Endometrium (tissue), 2 donors: ENCODE data around the gene FERMT2.

Source experiments
- FAIRE-seq: peaks from 2 replicates; lab custom pipeline; 2012; peaks lifted over from hg19 to GRCh38; lab: Jason Lieb, UNC
- donor health status: control.
- donor health status: control.

Gene FERMT2

GRCh38 chr14:52863334-52863700 lies 87.5 kb downstream of the FERMT2 start:
- FAIRE-seq: no peak

DNA sequence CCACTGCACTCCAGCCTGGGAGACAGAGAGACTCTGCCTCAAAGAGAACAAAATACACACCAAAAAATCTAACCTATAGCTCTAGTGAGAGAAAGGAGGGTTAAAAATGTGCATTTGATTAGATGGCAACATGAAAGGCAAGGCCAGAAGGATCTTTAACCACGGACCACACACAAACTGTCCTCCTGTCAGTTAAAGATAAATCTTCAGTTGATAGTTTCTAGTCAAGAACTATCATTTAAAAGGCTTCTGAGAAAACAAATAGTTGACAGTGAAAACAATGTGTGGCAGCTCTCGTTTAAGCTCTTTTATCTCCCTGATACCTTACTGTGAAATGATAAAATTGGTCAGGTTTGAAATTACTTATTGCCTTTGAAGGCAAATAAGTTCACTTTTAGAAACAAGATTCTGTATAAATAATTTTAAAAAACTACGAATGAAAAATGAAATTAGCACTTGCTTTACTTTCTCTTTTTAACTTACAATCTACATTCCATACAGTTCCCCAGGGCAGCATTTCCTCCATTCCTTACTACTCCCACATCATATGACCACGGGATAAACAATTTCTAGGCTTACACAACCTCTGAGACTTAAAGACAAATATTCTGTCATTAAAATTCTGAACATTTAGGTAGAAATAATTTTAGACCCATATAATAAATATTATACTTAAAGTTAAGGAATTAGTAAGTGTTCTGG lies 88.1 kb downstream of the FERMT2 start:
- peak; percentile 54 for FAIRE-seq

DNA sequence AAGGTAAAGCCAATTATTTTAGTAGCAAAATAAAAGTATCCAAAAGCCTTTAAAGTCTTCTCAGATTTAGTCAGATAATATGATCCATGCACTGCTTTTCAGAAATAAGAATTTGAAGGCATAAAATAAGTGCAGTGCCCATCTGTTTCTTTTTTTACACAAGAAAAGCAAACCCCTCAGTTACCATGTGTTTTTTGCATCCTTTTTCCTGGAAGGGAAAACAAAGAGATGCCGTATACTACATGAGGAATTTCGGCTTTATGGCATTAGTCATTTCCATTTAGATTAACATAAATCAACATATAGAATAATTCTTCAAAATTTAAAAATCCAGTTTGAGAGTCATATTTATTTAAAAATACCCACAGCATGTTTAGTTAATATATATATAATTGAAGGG lies 89.4 kb downstream of the FERMT2 start:
- no peak for FAIRE-seq

- FAIRE-seq: no peak
Measured at GRCh38 chr14:52860910-52861309, 89.9 kb downstream of the FERMT2 start.

GRCh38 chr14:52860209-52860608 lies 90.6 kb downstream of the FERMT2 start:
- FAIRE-seq: no peak

DNA sequence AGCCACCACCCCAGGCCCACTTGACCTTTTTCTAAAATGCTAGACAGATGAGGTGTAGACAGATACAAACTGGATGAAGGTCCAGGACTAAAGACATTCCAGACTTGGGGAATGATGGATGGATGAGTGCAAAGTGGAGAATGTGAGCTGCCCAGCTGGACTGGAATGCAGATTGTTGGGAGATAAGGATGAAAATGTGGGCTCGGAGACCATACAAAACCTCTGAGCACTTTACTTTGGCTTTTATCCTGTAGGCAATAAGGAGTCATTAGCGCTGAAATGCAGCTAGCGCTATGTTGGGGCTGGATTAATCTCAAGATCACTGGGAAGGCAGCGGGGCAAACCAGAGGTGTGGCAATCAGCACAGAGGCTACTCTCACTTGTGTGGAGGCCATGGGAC lies 94.7 kb downstream of the FERMT2 start:
- FAIRE-seq: no peak

DNA sequence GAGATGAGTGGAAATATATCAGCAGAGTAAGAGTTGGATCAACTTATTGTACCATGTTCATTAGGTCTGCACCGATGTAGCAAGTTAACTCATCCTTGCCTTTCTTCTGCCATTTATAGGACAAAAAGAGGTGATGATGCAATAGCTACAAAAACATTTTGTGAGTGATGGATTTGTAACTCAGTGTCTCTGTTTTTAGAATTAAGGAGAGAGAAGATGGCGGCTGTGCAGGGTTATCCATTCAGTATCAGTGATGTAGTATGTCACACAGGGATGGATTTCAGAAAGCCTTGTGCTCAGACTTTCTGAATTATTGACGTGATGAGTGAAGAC lies 97.4 kb downstream of the FERMT2 start:
- no peak for FAIRE-seq

- peak; percentile 87 for FAIRE-seq
Measured at GRCh38 chr14:52852810-52853521, 97.9 kb downstream of the FERMT2 start.

- no peak for FAIRE-seq
Measured at GRCh38 chr14:52850451-52850909, 100.4 kb downstream of the FERMT2 start.

DNA sequence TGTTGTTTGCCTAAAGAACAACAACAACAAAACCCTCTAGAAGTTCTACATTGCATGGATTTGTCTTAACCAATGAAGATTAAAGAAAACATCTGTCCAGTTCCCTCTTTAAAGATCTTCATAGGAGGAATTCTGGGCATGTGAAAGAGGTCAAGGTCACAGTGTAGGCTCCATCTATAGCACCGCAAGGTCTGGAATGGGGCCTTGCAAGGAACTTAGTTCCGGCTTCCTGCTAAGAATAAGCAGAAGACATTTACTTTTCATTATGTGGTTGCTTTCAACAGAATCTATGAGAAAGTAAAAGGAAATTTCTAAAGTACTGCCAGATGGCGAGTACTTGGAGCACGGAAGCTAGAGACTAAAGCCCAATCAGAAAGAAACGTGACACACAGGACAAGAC lies 102.2 kb downstream of the FERMT2 start:
- FAIRE-seq: no peak

- FAIRE-seq: no peak
Measured at GRCh38 chr14:52846591-52846990, 104.3 kb downstream of the FERMT2 start.

GRCh38 chr14:52845081-52845480 lies 105.8 kb downstream of the FERMT2 start:
- peak; percentile 81 for FAIRE-seq

GRCh38 chr14:52844262-52845060 lies 106.4 kb downstream of the FERMT2 start:
- no peak for FAIRE-seq

DNA sequence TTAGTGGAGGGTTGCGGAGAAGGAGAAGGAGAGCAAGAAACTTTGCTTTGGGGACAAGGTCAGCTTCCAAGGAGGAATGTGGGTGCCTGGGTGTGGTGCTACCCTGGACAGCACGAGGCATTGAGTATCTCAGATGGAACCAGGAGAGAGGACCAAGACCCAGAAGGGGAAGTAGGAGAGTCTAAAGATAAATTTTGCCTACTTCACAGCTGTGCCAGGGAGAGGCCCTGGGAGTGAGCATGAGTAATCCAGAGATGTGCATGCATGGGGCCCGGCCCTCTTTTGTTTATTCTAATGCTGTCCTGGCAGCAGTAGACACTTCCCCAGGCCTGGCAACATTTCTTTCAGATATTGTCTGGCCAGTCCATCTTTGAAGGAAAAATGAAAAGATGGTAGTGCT lies 110.0 kb downstream of the FERMT2 start:
- no peak for FAIRE-seq

- FAIRE-seq: no peak
Measured at GRCh38 chr14:52837451-52837850, 113.4 kb downstream of the FERMT2 start.

GRCh38 chr14:52836063-52836462 lies 114.8 kb downstream of the FERMT2 start:
- FAIRE-seq: no peak

GRCh38 chr14:52835122-52835903 lies 115.5 kb downstream of the FERMT2 start:
- FAIRE-seq: no peak

GRCh38 chr14:52834440-52834842 lies 116.4 kb downstream of the FERMT2 start:
- FAIRE-seq: peak; percentile 33

- no peak for FAIRE-seq
Measured at GRCh38 chr14:52833891-52834290, 117.0 kb downstream of the FERMT2 start.

GRCh38 chr14:52829527-52830185 lies 121.2 kb downstream of the FERMT2 start:
- FAIRE-seq: no peak

GRCh38 chr14:52827426-52827825 lies 123.4 kb downstream of the FERMT2 start:
- no peak for FAIRE-seq

- FAIRE-seq: no peak
Measured at GRCh38 chr14:52825085-52825484, 125.8 kb downstream of the FERMT2 start.
